HG02884 (cell line): ENCODE data around the gene LRRTM4.

ENCODE experiments used
- ATAC-seq: cut with Tn5 transposase; IDR thresholded peaks from one replicate; pipeline ENCODE4 v1.9.1; 2021; ENCODE audit warnings: mild to moderate bottlenecking, moderate library complexity; ENCODE audit not compliant: unreplicated experiment

The LRRTM4 gene

GRCh38 chr2:77521931-77522470 is at the start of gene LRRTM4:
Gene LRRTM4 (minus strand): TSS chr2:77522376.
- ATAC-seq = no peak

DNA sequence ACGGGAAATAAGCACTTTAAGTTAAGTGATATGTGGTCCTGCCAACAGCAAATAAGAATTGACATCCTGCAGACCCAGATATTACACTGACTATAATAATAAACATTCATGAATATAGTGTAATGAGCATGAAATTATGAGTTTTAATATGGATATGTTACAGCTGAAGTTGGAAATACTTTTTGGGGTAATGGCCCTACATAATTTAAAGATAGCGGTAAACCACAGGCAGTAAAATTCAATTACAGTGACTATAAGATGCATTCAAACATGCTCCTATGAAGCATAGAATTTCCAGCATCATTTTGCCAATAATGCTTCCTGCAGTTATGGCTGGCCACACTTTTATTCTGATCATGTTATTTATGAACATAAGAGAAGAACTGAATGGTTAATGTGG is 49.4 kb upstream of the LRRTM4 start:
- no peak for ATAC-seq

GRCh38 chr2:77567723-77568122 is 45.5 kb upstream of the LRRTM4 start:
- ATAC-seq = no peak

- no peak for ATAC-seq
Measured at GRCh38 chr2:77566582-77566981, 44.4 kb upstream of the LRRTM4 start.

DNA sequence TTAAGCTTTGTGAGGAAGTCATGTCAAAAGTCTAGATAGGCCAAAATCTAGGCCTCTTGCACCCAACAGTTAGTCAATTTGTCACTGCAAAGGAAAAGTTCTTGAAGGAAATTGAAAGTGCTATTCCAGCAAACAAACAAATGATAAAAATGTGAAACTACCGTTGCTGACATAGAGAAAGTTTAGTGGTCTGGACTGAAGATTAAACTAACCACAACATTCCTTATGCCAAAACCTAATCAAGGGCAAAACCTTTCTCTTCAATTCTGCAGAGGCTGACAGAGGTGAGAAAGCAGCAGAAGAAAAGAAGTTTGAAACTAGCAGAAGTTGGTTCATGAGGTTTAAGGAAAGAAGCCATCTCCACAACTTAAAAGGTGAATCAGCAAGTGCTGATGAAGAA is 44.0 kb upstream of the LRRTM4 start:
- ATAC-seq = no peak

DNA sequence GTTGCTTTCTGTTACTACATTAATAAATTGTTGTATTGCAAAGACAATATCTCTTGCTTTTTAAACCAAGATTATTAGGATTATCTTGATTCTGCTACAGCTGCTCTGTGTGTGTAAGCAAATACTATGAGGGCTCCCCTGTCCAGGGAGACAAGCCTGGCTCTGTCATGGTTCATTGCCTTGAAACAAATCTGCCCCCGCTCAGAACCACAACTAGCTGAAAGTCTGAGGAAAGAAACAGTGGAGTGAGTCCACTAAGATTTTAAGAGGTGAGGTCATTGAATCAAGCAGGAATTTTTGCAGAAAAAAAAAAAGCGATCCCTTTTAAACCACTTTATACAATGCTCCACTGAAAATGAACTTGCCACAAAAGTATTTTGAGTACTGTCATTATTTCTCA is 30.8 kb upstream of the LRRTM4 start:
- ATAC-seq = no peak

GRCh38 chr2:77538031-77538430 is 15.9 kb upstream of the LRRTM4 start:
- no peak for ATAC-seq

DNA sequence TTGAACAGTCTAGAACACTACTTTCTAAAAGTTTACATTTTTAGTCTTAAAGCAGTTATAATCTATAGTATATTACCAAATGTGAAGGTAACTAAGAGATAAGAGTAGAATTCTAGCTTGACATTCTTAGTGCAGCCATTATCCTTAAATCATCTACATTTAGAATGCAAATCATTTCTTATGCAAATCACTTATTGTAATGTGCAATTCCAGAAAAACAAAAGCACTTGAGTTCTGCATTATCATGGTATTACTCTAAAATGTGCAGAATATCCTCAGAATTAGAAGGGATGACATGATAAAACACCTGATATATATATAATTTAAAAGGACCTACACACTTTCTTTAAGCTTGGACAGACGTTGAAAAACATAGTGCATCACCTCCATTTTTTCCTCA is 712 bp upstream of the LRRTM4 start:
- no peak for ATAC-seq

GRCh38 chr2:77521548-77521891 is 656 bp downstream of the LRRTM4 start:
- ATAC-seq = no peak

- ATAC-seq = no peak
Measured at GRCh38 chr2:77520641-77521547, 1.3 kb downstream of the LRRTM4 start.

DNA sequence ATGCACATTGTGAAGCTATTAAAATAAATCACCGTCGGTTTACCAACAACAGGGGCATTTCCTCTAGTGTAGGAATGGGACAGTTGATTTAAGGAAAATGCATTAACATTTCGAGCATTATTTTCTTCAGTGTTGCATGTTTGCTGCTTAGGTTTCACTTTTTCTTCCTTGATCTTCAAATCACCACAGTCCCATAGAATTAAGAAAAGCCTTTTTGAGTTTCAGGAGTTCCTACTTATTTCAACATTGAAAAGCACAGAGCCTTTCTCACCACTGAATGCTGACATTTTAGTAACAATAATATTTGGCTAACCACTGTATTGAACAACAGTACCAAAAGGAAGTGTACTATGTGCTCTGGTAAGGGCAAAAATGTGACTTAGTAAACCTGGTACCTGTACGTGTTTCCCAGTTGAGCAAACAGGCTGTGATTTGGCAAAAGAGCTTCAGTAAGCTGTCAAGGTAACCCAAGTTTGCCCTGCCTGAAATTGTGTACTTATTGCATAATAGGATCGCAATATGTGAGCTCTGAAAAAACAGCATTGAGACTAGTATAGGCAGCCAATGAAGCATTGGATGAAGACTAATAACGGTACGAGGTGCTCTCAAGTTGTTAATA is 2.2 kb downstream of the LRRTM4 start:
- no peak for ATAC-seq

DNA sequence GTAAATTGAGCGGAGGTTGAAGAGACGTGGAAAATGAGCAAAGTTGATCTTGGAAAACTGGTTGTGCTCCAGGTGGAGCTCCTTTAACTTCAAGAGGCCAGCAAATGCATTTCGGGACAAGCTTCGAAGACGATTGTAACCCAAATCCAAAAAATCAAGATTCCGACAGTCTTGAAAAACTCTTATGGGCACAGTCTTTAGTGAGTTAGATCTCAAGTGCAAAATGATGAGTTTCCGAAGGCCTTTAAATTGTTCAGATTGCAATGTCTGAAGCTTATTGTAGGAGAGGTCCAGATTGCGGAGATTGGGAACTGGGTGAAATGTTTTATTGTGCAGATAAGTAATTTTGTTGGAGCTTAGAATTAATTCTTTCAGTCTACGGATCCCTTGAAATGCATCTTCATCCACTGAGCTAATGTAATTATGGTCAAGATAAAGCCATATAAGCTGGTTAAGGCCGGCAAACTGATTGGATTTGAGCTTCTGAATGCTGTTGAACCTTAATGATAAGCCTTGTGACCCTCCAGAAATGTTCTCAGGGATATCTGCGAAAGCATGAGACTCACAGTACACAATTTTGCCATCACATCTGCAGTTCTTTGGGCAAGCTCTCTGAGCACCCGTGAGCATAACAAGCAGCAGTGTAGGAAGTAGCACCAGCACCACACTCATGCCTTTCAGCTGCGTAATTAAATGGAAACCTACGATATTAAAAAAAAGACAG is 2.9 kb downstream of the LRRTM4 start:
- ATAC-seq = no peak

- no peak for ATAC-seq
Measured at GRCh38 chr2:77518311-77518710, 3.9 kb downstream of the LRRTM4 start.

GRCh38 chr2:77513191-77513590 is 9.0 kb downstream of the LRRTM4 start:
- ATAC-seq = no peak

DNA sequence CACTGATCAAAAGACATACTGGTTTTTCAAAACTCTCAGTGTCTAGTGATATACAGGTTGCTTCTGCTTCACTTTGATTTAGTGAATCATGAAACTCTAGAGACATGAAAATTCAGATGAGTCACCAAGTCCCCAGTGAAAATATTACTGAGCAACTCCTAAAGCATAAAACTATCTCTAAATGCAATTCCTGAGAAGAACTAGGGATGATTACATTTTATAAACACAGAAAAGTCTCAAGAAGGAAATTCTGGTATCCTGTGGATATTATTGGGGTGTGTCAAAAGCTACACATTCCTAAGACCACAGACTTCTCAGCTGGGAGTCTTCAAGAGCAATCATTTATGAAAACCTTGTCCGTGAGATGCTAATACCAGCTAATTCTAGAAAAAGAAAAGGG is 9.7 kb downstream of the LRRTM4 start:
- no peak for ATAC-seq

DNA sequence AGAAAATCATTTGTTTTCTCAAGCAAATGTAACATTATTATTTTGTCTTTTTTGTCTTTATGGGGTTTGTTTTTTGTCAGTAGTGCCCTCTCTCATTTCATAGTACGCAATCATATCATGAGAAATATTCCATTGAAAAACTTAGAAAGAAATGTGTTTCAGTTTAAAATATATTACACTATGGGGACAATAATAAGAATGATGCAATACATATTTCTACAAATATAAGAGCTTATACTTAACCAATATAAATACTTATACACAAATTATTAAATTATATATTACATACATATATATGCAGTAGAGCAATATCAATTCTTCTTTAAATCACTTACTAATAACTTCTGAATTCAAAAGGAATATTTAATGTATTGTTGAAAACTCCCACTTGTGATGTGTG is 13.7 kb downstream of the LRRTM4 start:
- no peak for ATAC-seq

- no peak for ATAC-seq
Measured at GRCh38 chr2:77507657-77508056, 14.5 kb downstream of the LRRTM4 start.

- no peak for ATAC-seq
Measured at GRCh38 chr2:77488141-77488540, 34.0 kb downstream of the LRRTM4 start.

DNA sequence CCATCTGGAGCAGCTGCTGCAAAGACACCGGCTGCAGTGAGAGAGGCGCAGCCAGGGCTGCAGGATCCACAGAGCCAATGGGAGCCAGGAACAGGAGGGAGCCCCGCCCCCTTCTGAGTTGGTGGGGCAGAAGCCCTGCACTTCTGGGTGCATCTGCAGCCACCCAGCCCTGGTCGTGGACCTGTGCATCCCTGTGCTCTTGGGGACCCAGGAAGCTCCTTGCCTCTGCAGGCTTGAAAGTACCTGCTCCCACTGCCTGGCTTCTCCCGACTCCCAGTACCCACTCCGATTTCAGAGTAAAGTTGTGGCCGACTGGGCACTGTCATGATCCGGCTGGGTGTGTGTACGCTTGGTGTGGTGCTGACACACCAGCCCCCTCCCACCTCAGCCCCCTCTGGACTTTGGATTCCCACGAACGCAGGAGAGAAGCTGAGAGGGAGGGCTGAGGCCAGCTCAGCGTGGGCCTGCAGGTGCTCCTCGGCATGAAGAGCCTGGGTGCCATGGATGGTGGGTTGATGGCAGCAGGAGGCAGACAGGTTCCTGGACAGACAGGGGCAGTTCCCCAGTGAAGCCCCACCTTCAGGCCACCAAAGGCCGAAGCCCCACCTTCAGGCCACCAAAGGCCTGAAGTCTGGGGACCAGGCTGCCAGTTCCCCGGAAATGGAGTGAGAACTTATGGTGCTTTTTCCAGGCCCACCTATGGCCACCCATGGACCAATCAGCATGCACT is 34.9 kb downstream of the LRRTM4 start:
- no peak for ATAC-seq

GRCh38 chr2:77484026-77484425 is 38.1 kb downstream of the LRRTM4 start:
- ATAC-seq = no peak

- ATAC-seq = no peak
Measured at GRCh38 chr2:77479895-77480294, 42.3 kb downstream of the LRRTM4 start.
